ENCODE results near the gene KCNMB2.
"Not testable (repeated sequence)": the region's sequence is repeated elsewhere in the genome, so short reads cannot be mapped to it uniquely, and the experiment has no call there.

Gene KCNMB2

DNA sequence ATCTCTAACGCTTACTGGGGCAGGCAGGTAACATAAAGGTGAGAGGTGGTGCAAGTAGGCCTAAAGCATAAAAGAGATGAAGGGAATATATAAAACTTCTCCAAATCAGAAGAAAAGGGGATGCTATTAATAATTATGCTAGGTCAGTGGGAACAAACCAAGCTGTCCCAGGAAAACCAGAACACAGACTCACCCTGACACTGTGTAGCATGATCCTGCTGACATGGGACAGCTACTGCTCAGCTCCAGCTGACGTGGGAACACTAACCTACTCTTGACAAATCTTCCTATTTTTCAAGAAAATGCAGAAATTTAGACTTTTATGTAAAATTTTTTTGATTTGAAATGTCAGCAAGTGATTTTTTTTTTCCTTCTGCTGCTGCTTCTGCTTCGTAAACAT is 203.5 kb downstream of the KCNMB2 start:
- TF ChIP-seq, protein P1, sequence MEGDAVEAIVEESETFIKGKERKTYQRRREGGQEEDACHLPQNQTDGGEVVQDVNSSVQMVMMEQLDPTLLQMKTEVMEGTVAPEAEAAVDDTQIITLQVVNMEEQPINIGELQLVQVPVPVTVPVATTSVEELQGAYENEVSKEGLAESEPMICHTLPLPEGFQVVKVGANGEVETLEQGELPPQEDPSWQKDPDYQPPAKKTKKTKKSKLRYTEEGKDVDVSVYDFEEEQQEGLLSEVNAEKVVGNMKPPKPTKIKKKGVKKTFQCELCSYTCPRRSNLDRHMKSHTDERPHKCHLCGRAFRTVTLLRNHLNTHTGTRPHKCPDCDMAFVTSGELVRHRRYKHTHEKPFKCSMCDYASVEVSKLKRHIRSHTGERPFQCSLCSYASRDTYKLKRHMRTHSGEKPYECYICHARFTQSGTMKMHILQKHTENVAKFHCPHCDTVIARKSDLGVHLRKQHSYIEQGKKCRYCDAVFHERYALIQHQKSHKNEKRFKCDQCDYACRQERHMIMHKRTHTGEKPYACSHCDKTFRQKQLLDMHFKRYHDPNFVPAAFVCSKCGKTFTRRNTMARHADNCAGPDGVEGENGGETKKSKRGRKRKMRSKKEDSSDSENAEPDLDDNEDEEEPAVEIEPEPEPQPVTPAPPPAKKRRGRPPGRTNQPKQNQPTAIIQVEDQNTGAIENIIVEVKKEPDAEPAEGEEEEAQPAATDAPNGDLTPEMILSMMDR (IDR thresholded peaks at IDR 0.05; ENCODE audit: low read depth, low read length): no peak
- TF ChIP-seq EZH2phosphoT487 (IDR thresholded peaks at IDR 0.05; ENCODE audit: low read depth): no peak
- H4K20me1 ChIP-seq (ENCODE audit: insufficient read depth, low read length): no peaks in the 10 kb centered on the region

DNA sequence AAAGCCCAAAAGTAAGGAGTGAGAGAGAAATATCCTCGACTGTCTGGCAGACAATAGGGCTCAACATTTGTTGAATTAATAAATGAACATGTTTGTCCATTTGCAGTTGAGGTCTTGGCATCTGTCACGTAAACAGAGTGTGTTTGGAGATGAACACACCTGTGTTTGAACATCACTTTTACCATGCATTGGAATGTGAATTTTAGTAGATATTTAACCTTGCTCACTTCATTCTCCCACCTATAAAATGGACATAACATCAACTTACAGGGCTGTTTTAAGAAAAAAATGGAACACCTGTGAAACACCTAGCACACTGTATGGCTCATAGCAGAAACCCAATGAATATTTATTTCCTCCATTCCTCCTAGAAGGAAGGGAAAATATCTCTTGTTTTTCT is 204.8 kb downstream of the KCNMB2 start:
- no peak overlapping the region for H3K4me3 ChIP-seq (ENCODE audit: low read length)
- TF ChIP-seq, protein P1 (IDR thresholded peaks at IDR 0.05; ENCODE audit: low read depth, low read length): no peak
- TF ChIP-seq EZH2phosphoT487 (IDR thresholded peaks at IDR 0.05; ENCODE audit: low read depth): no peak
- H2AFZ ChIP-seq (ENCODE audit: low read depth, low read length): no peak overlapping the region
- no peak overlapping the region for H3K4me2 ChIP-seq (ENCODE audit: low read length)
- no peaks in the 10 kb centered on the region for H3K4me1 ChIP-seq (ENCODE audit: low read length)
- H3K36me3 ChIP-seq (replicated peaks; ENCODE audit: low read depth, low read length): no peaks in the 10 kb centered on the region
- no peaks in the 10 kb centered on the region for H4K20me1 ChIP-seq (ENCODE audit: insufficient read depth, low read length)
- H3K9me3 ChIP-seq (ENCODE audit: insufficient read depth, low read length): no peaks in the 10 kb centered on the region
- no peaks in the 10 kb centered on the region for H3K27me3 ChIP-seq (ENCODE audit: low read depth, low read length)
- H3K9ac ChIP-seq (ENCODE audit: low read length): no peak overlapping the region
- no peak overlapping the region for H3K27ac ChIP-seq (ENCODE audit: low read length)
- H3K79me2 ChIP-seq (ENCODE audit: low read length): no peaks in the 10 kb centered on the region

More for the DNA sequence above, 203.5 kb downstream of the KCNMB2 start:
- no peak overlapping the region for H3K27ac ChIP-seq (ENCODE audit: low read length)
- no peaks in the 10 kb centered on the region for H3K4me1 ChIP-seq (ENCODE audit: low read length)
- H2AFZ ChIP-seq (ENCODE audit: low read depth, low read length): no peak overlapping the region
- H3K9me3 ChIP-seq (ENCODE audit: insufficient read depth, low read length): no peaks in the 10 kb centered on the region
- no peaks in the 10 kb centered on the region for H3K79me2 ChIP-seq (ENCODE audit: low read length)
- no peaks in the 10 kb centered on the region for H3K36me3 ChIP-seq (replicated peaks; ENCODE audit: low read depth, low read length)
- no peak overlapping the region for H3K4me3 ChIP-seq (ENCODE audit: low read length)
- no peaks in the 10 kb centered on the region for H3K27me3 ChIP-seq (ENCODE audit: low read depth, low read length)
- H3K9ac ChIP-seq (ENCODE audit: low read length): no peak overlapping the region
- no peak overlapping the region for H3K4me2 ChIP-seq (ENCODE audit: low read length)

DNA sequence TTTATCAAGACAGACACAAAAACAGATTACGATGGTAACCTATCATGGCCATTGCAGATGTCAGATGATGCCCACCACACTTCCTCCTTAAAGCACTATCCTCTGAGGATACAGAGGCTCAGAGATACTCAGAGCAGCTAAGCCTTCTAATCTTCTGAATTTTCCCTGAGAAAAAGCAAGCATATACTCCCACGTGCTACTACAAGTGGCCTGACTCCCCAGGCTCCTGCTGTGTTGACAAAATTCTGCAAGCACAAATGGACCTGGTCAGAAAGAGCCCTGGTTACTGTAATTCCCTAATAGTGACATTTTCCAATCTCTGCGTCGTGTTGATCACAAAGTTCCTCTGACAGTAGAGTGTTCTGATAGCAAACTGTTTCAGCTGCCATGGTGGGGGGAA is 207.1 kb downstream of the KCNMB2 start:
- Histone ChIP-seq H3K79me2 (ENCODE audit: low read length) (no peaks in the 10 kb centered on the region), H3K9ac (ENCODE audit: low read length) (no peak overlapping the region), H3K36me3 (replicated peaks; ENCODE audit: low read depth, low read length) (peaks cover 8% of the 10 kb centered on the region), H4K20me1 (ENCODE audit: insufficient read depth, low read length) (no peaks in the 10 kb centered on the region), H3K4me2 (ENCODE audit: low read length) (no peak overlapping the region), H2AFZ (ENCODE audit: low read depth, low read length) (no peak overlapping the region), H3K4me1 (ENCODE audit: low read length) (no peaks in the 10 kb centered on the region), H3K9me3 (ENCODE audit: insufficient read depth, low read length) (no peaks in the 10 kb centered on the region), H3K4me3 (ENCODE audit: low read length) (no peak overlapping the region), H3K27me3 (ENCODE audit: low read depth, low read length) (no peaks in the 10 kb centered on the region), H3K27ac (ENCODE audit: low read length) (no peak overlapping the region)
- no peak for TF ChIP-seq EZH2phosphoT487 (IDR thresholded peaks at IDR 0.05; ENCODE audit: low read depth)
- TF ChIP-seq, protein P1 (IDR thresholded peaks at IDR 0.05; ENCODE audit: low read depth, low read length): no peak

DNA sequence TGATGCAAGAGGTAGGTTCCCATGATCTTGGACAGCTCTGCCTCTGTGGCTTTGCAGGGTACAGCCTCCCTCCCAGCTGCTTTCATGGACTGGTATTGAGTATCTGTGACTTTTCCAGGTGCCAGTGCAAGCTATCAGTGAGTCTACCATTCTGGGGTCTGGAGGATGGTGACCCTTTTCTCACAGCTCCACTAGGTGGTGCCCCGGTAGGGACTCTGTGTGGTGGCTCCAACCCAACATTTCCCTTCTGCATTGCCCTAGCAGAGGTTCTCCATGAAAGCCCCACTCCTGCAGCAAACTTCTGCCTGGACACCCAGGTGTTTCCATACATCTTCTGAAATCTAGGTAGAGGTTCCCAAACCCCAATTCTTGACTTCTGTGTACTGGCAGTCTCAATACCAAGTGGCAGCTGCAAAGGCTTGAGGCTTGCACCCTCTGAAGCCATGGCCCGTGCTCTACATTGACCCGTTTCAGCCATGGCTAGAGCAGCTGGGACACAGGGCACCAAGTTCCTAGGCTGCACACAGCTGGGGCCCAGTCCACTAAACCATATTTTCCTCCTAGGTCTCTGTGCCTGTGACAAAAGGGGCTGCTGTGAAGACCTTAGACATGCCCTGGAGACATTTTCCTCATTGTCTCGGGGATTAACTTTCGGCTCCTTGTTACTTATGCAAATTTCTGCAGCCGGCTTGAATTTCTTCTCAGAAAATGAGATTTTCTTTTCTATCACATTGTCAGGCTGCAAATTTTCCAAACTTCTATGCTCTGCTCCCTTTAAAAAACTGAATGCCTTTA is 209.8 kb downstream of the KCNMB2 start:
- H2AFZ ChIP-seq (ENCODE audit: low read depth, low read length); H3K36me3 ChIP-seq (replicated peaks; ENCODE audit: low read depth, low read length); H3K27ac ChIP-seq (ENCODE audit: low read length); H3K79me2 ChIP-seq (ENCODE audit: low read length); H3K4me2 ChIP-seq (ENCODE audit: low read length); H4K20me1 ChIP-seq (ENCODE audit: insufficient read depth, low read length); H3K9ac ChIP-seq (ENCODE audit: low read length); H3K9me3 ChIP-seq (ENCODE audit: insufficient read depth, low read length); H3K4me3 ChIP-seq (ENCODE audit: low read length); H3K27me3 ChIP-seq (ENCODE audit: low read depth, low read length); H3K4me1 ChIP-seq (ENCODE audit: low read length): not testable (repeated sequence)

All from OCI-LY3 (cell line).